Activated naive CD8-positive, alpha-beta T cell treated with anti-CD3 and anti-CD28 coated beads for 36 hours (primary cell): ENCODE data around the gene SHH. TPM values are rescaled to one million over a fixed set of nuclear protein-coding genes. Genes with fewer than 3 reads are reported as not detected.

Source experiments
- DNase-seq: peaks from one replicate; pipeline ENCODE4 v3.0.0; 2021
- H3K27ac Mint-ChIP-seq: one replicate; pipeline ENCODE4 v1.8.0; 2022; ENCODE audit warnings: mild to moderate bottlenecking, moderate library complexity, mixed read lengths
- H3K27me3 Mint-ChIP-seq: one replicate; pipeline ENCODE4 v1.8.0; 2022; ENCODE audit warnings: mild to moderate bottlenecking, mixed read lengths
- H3K36me3 Mint-ChIP-seq: one replicate; pipeline ENCODE4 v1.8.0; 2021; ENCODE audit warnings: mild to moderate bottlenecking, mixed read lengths
- H3K4me1 Mint-ChIP-seq: one replicate; pipeline ENCODE4 v1.8.0; 2021; ENCODE audit warnings: mixed read lengths
- H3K4me3 Mint-ChIP-seq: one replicate; pipeline ENCODE4 v1.8.0; 2022; ENCODE audit warnings: mild to moderate bottlenecking, moderate library complexity, mixed read lengths
- H3K9me3 Mint-ChIP-seq: one replicate; pipeline ENCODE4 v1.8.0; 2022; ENCODE audit warnings: mixed read lengths
- total RNA-seq, 2 experiments: library from RNA; stranded (reverse); gene quantifications; one replicate each; pipeline ENCODE4 v1.2.3, GENCODE V29; 2021

Gene SHH
- total RNA-seq, 2 experiments from 2014 or later, result not detected

DNA sequence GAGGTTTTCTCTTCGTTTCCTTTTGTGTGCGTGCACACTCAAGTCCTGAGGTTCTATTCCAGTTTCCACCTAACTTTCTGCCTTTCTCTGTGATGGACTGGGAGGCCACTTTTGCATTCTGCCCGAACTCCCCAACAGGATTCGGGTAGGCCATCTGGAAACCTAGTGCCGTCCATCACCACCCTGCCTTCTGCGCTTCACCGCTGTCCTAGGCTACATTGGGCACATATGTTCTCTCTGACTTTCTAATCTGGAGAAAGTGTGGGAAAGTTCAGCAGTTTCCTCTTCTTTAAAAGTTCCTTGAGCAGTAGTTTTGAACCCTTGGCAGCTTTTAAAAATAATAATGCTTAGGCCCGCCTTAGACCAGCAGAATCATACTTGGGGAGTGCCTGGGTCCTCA is 46.8 kb downstream of the SHH start:
- Mint-ChIP-seq H3K36me3 (peaks cover 55% of the 10 kb centered on the region), H3K4me1 (peaks cover 61% of the 10 kb centered on the region), H3K27ac (peak overlapping the region; percentile 16), H3K4me3 (no peak overlapping the region), H3K9me3 (no peaks in the 10 kb centered on the region), H3K27me3 (no peaks in the 10 kb centered on the region)
- no peak for DNase-seq

DNA sequence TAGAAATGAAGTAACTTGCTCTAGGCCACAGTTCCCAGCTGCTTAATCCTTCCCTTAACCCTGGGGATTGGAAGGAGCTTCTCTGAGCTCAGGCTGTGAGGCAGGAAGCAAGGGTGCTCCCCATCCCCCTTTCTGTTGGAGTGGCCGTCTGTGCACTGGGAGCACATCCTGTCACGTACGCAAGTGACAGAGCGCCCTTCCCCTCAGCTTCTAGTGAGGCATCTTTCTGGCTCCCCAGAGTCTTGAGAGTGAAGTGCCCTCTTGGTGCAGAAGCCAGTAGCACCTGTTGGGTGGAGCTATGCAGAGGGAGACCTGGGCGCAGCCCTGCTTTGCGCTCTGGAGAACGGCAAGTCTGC is 47.8 kb downstream of the SHH start:
- peaks cover 54% of the 10 kb centered on the region for H3K36me3 Mint-ChIP-seq
- peak overlapping the region; percentile 99 for H3K27ac Mint-ChIP-seq

DNA sequence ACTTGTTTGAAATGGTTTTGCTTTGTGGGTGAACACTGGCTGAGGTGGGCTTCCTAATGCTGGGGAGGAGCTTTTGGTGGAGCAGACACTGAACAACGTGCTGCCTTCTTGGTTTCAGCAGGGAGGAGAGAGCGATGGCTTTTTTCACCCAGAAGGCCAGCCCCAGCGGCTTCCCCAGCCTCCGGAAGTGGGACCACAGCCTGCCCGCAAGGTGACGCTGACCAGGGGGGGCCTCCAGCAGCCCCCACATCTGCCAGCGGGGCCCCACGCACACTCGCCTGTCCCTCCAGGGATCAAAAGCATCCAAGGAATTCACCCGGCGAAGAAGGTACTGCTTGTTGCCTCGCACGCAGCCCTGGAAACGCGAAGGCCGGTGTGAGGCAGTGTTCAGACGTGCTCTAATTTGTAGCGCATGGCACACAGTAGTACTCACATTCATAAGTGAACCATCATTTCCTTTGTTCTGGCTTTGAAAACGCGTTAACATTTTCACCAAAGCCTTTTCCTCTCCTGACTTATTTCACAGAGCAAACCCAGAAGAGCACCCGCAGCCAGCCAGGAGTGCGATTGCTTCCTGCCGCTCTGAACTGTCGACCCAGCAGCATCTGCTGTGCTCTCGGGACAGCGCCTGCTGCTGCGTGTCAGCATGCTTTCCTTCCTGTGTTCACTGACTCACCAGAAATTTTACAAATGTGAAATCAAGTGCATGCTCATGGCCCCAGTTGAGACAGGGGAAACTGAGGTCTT is 48.4 kb downstream of the SHH start:
- Mint-ChIP-seq H3K4me1 (peaks cover 62% of the 10 kb centered on the region), H3K27me3 (no peaks in the 10 kb centered on the region), H3K9me3 (no peaks in the 10 kb centered on the region), H3K4me3 (peak overlapping the region; percentile 78), H3K36me3 (peaks cover 52% of the 10 kb centered on the region), H3K27ac (peak overlapping the region; percentile 99)
- peak; percentile 74 for DNase-seq

More for the DNA sequence above, 47.8 kb downstream of the SHH start:
- Mint-ChIP-seq H3K4me3 (peak overlapping the region; percentile 78), H3K4me1 (peaks cover 62% of the 10 kb centered on the region), H3K27me3 (no peaks in the 10 kb centered on the region), H3K9me3 (no peaks in the 10 kb centered on the region)
- peak; percentile 67 for DNase-seq

DNA sequence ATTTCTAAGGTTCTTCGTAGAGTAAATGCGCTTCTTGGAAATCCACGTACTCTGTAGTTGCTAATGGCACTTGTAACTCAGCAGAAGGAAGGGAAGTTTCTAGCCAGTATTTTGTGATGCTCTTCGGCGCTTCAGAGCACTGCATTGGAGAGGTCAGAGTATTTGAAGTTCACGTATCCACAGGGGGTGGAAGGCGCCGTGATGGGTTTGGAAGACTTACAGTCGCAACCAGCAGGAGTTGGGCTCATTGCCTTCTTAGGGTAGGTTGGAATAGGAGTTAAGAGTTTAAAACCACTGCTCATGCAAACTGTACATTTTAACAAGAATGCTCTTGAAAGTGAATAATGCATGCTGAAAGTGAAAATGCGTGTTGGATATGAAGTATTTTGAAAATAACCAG is 49.1 kb downstream of the SHH start:
- DNase-seq, result no peak
- Mint-ChIP-seq H3K9me3 (no peaks in the 10 kb centered on the region), H3K27me3 (no peaks in the 10 kb centered on the region), H3K4me3 (peak overlapping the region; percentile 78), H3K27ac (peak overlapping the region; percentile 99), H3K36me3 (peaks cover 50% of the 10 kb centered on the region), H3K4me1 (peaks cover 62% of the 10 kb centered on the region)

DNA sequence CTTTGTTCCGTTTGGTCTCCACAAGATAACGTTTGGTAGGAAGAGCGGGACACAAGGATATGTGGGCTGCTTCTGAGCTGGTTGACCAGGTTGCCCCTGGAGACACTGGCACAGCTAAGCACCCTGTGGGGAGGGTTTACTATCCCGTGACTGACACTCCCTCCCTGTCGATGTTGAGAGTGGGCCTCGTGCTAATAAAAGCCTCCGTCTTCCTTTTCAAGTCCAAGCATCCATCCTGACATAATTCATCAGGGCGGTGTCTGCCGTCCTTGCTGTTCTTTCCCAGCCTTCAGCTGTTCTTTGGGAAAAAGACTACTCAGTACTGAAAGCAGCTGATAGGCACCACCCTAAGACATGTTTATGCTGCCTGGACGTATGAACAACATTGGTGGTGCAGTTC is 49.6 kb downstream of the SHH start:
- no peak for DNase-seq
- peaks cover 61% of the 10 kb centered on the region for H3K4me1 Mint-ChIP-seq
- H3K27me3 Mint-ChIP-seq, result no peaks in the 10 kb centered on the region
- H3K36me3 Mint-ChIP-seq, result peaks cover 52% of the 10 kb centered on the region
- H3K9me3 Mint-ChIP-seq, result no peaks in the 10 kb centered on the region
- H3K27ac Mint-ChIP-seq, result peak overlapping the region; percentile 99
- peak overlapping the region; percentile 78 for H3K4me3 Mint-ChIP-seq

DNA sequence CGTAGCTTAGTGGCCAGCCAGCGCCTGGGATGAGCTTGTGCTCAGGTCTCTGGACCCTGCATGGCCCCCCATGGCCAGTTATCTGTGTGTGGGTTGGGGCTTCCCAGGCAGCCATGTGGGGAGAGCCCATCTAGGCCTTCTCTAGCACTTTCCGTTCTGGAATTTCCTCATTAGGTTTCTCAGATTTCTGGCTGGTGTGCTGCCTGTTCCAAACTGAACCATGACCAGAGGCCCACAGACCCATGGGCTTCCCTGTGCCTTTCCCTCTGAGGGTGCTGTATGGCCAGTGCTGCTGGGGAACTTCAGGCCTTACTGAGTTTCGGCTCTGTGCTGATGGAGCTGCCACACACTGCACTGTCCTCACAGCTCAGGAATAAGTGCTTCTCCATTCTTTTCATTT is 50.2 kb downstream of the SHH start:
- DNase-seq, result no peak
- H3K27me3 Mint-ChIP-seq, result no peaks in the 10 kb centered on the region
- peak overlapping the region; percentile 60 for H3K27ac Mint-ChIP-seq
- peaks cover 51% of the 10 kb centered on the region for H3K36me3 Mint-ChIP-seq
- no peaks in the 10 kb centered on the region for H3K9me3 Mint-ChIP-seq
- peaks cover 62% of the 10 kb centered on the region for H3K4me1 Mint-ChIP-seq
- H3K4me3 Mint-ChIP-seq, result no peak overlapping the region

DNA sequence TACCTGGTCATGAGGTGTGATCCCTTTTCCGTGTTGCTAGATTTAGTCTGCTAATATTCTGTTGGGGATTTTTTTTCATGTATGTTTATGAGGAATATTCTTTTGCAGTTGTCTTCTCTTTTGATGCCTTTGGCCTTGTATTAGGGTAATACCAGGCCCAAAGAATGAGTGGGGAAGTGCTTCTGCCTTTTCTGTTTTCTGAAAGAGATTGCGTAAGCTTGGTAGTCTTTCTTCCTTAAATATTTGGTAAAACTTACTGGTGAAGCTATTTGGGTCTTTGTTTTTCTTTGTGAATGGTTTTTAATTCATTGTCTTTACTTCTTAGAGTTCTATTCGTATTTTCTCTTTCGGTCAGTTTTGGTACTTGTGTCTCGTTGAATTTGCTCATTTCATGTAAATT is 51.1 kb downstream of the SHH start:
- H3K4me3 Mint-ChIP-seq, result no peak overlapping the region
- H3K4me1 Mint-ChIP-seq, result peaks cover 70% of the 10 kb centered on the region
- H3K9me3 Mint-ChIP-seq, result no peaks in the 10 kb centered on the region
- H3K27ac Mint-ChIP-seq, result no peak overlapping the region
- no peak for DNase-seq
- H3K27me3 Mint-ChIP-seq, result no peaks in the 10 kb centered on the region
- peaks cover 57% of the 10 kb centered on the region for H3K36me3 Mint-ChIP-seq

DNA sequence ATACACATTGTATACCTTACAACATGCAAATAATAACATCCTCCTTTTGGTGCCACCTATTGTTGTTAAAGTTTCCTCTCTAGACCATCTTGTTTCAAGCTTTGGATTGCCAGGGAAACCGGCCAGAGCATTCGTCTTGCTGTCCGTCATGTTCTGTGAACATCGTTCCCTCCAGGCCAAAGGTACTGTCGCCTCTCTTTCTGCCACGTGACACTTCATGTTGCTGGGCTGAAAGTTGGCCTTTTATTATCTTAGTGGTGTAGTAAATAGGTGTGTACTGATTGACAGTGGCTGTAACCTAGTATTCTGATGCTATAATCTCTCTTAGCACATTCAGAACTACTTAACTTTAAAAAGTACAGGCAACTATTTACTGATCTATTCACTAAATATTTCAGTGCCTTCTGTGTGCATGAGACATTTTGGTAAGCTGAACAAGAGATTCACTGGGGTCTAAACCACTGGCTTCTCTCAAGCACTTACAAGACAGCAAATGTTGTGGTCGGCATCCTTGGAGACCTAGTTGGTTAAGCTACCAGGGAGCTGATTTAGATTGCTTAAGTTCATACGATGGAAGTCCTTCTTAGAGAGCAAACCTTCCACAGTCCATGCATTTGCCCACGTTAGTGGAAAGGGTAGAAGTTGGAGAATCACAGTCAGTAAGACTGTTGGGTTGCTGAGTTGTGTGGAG is 52.4 kb downstream of the SHH start:
- DNase-seq, result no peak
- Mint-ChIP-seq H3K9me3 (no peaks in the 10 kb centered on the region), H3K36me3 (peaks cover 56% of the 10 kb centered on the region), H3K27ac (no peak overlapping the region), H3K27me3 (no peaks in the 10 kb centered on the region), H3K4me3 (no peak overlapping the region), H3K4me1 (peaks cover 67% of the 10 kb centered on the region)

DNA sequence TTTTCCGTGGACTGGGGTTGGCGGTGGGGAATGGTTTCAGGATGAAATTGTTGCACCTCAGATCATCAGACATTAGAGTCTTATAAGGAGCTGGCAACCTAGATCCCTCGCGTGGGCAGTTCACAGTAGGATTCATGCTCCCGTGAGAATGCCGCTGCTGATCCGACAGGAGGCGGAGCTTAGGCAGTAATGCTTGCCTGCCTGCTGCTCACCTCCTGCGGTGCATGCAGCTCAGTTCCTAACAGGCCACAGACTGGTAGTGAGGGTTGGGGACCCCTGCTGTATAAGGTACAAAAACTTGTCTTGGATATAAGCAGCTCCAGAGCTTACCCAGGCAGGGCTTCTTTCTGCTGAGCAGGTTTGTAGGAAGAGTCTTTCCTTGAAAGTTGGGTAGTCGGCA is 53.9 kb downstream of the SHH start:
- no peak for DNase-seq
- Mint-ChIP-seq H3K36me3 (peaks cover 52% of the 10 kb centered on the region), H3K9me3 (no peaks in the 10 kb centered on the region), H3K4me1 (peaks cover 67% of the 10 kb centered on the region), H3K27ac (no peak overlapping the region), H3K27me3 (no peaks in the 10 kb centered on the region), H3K4me3 (no peak overlapping the region)

DNA sequence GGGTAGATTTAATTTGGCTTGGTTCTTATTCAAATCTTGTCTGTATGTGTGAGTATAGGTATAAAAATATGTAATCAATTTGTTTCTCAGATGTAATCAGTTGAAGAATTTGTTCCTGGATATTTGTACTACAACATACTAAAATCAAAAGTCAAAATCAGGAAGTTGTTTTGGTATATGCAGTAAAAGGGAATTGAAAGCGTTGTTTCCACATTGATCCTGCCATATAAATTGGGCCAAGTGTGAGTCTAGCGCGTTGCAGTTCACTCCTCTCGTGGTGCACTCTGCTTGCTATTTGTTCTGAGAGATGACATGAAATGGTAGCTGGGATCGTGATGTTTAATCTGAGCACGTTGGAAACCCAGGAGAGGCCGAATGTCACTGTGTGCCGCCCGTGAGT is 55.9 kb downstream of the SHH start:
- no peak for DNase-seq
- peaks cover 49% of the 10 kb centered on the region for H3K36me3 Mint-ChIP-seq
- H3K4me1 Mint-ChIP-seq, result peaks cover 67% of the 10 kb centered on the region
- H3K27ac Mint-ChIP-seq, result no peak overlapping the region
- no peaks in the 10 kb centered on the region for H3K27me3 Mint-ChIP-seq
- no peaks in the 10 kb centered on the region for H3K9me3 Mint-ChIP-seq
- no peak overlapping the region for H3K4me3 Mint-ChIP-seq

DNA sequence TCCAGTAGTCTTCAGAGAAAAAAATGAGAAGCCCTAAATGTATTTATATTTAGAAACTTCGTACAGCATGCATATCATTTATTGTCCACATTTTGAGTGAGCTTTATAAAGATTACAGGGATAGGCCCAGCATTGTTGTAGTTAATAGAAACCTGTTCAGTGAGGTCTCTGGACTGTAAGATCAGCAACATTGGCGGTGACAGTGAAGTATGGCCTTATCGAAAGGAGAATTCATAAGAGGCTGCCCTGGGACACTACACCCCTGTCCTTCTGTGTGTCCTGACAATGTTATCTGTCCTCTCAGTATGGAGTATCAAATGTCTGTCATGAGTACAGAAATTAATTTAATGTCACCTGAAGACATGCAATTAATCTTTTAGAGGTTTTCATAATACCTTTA is 57.2 kb downstream of the SHH start:
- Mint-ChIP-seq H3K4me3 (no peak overlapping the region), H3K27ac (no peak overlapping the region), H3K27me3 (no peaks in the 10 kb centered on the region), H3K36me3 (peaks cover 45% of the 10 kb centered on the region), H3K9me3 (no peaks in the 10 kb centered on the region), H3K4me1 (peaks cover 66% of the 10 kb centered on the region)
- DNase-seq, result no peak

DNA sequence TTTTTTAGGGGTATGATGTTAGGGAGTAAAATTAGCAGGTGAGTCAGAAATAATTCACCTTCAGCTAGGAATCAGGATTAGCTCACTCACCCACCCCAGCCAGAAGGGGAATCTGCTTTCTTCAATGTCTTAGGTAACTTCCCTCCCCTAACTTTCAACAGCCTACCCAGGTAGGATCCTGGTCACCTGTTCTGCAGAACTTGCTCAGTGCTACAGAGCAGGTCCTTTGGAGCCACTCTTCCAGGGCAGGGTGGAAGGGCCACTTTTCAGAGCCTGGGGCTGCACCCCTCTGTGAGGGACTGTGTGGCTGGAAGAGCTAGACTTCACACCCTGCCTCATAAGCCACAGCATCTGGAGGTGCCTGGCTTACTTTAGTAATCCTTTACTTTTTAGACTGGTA is 58.1 kb downstream of the SHH start:
- Mint-ChIP-seq H3K9me3 (no peaks in the 10 kb centered on the region), H3K36me3 (peaks cover 51% of the 10 kb centered on the region), H3K27ac (no peak overlapping the region), H3K4me1 (peaks cover 75% of the 10 kb centered on the region), H3K4me3 (no peak overlapping the region), H3K27me3 (no peaks in the 10 kb centered on the region)
- no peak for DNase-seq

DNA sequence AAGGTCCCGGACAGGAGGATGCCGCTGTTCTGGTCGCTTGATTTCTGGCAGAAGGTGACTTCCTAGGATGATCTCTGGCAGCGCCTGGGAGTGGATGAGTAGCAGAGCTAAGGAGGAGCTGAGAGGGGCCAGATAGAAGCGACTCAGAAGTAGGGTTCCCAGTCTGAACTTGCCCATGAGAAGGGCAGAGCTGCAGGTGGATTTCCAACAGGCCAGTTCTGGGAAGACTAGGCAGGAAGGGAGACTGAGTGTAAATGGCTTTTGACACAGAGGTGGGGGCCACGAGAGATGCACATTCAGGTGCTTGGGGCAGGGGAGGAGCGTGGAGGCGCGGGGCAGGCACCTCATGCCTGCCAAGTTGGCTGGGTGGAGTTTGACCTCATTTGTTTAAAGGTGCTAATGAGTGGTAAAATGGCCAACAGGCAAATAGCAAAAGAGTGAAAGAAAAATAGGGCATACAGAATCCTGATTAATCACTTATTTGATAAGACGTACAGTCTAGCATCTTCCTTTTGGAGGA is 58.8 kb downstream of the SHH start:
- Mint-ChIP-seq H3K9me3 (no peaks in the 10 kb centered on the region), H3K4me3 (peak overlapping the region; percentile 16), H3K36me3 (peaks cover 48% of the 10 kb centered on the region), H3K27me3 (no peaks in the 10 kb centered on the region), H3K4me1 (peaks cover 80% of the 10 kb centered on the region), H3K27ac (peak overlapping the region; percentile 73)
- no peak for DNase-seq

DNA sequence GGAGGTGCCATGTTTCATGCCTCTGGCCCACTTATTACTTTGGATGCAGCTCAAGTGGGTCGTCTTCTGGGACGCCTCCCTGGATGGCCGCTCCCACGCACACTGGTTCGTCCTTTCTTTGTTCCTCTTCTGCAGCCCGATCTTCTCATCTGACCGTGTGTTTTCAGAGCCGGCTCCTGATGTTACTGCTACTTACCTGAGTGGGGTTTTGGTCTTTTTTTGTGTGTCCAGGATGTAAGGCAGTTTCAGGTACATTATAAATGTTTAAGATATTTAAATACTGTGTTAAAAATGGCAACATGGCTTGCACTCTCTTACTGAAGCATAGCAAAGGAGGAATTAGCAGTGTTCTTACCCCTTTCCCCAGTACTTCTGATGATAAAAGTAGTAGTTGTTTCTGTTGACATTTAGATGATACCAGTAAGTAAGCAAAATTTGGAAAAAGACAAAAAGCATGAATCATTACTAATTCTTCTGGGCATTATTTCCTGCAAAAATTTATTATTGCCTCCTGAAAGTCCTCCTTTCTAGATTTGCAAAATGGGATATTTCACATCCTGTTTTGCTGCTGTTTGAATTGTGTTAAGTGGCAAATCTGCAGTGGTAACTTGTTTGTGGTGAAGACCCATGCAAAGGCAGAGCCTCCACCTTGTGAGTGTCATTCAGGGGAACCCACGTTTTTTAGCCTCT is 59.4 kb downstream of the SHH start:
- Mint-ChIP-seq H3K27me3 (no peaks in the 10 kb centered on the region), H3K4me1 (peaks cover 83% of the 10 kb centered on the region), H3K9me3 (no peaks in the 10 kb centered on the region), H3K4me3 (no peak overlapping the region), H3K36me3 (peaks cover 48% of the 10 kb centered on the region), H3K27ac (peak overlapping the region; percentile 73)
- no peak for DNase-seq

DNA sequence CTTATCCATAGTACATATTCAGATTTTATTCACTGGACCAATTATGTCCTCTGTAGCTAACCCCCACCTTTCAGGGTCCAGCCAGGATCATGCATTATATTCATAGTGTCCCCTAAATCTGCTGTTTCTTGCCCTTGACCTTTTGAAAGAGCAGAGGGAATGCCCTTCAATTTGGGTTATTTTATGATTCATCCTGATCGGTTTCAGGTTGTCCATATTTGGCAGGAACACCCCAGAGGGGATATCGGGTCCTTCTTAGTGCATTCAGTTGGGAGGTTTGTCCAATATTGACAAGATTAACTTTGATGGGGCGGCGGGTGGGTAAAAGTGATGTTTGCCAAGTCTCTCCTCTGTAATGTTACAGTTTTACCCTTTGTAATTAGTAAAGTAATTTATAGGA is 60.9 kb downstream of the SHH start:
- no peak for DNase-seq
- Mint-ChIP-seq H3K36me3 (peaks cover 37% of the 10 kb centered on the region), H3K4me3 (no peak overlapping the region), H3K9me3 (no peaks in the 10 kb centered on the region), H3K27ac (no peak overlapping the region), H3K4me1 (peaks cover 80% of the 10 kb centered on the region), H3K27me3 (no peaks in the 10 kb centered on the region)
